B cell (primary cell): Measurements from ENCODE around the gene MYO1C. TPM values are rescaled to one million over a fixed set of nuclear protein-coding genes. Genes with fewer than 3 reads are reported as not detected.

Source experiments
- ATAC-seq: fragments of 200-7000 bp; cut with Tn5 transposase; one replicate; pipeline ENCODE4 v1.10.0; 2021; ENCODE audit warnings: low read depth, mild to moderate bottlenecking, moderate number of reproducible peaks, moderate library complexity
- CTCF ChIA-PET: fragments of 350-600 bp; sonication (Branson Sonifier 250); formaldehyde crosslinking; loops from one replicate; lab custom pipeline; 2021; ENCODE audit warnings: antibody characterized with exemption, inconsistent platforms; lab: Charles Lee
- POLR2A ChIA-PET: fragments of 350-600 bp; sonication (Branson Sonifier 250); formaldehyde crosslinking; loops from one replicate; lab custom pipeline; 2021; ENCODE audit warnings: antibody characterized with exemption; lab: Charles Lee
- DNase-seq: peaks from one replicate; pipeline ENCODE4 v3.0.0; 2013
- H2AFZ ChIP-seq: 2 replicates; pipeline ENCODE4 v1.6.1; 2012; ENCODE audit warnings: mild to moderate bottlenecking, low read depth, low read length; ENCODE audit not compliant: insufficient read depth, poor library complexity, severe bottlenecking
- H3K27ac ChIP-seq, 2 donors: 1 replicate in 1 of 2; 2 replicates in 1 of 2; pipeline ENCODE4 v1.5.1; 2012 to 2013; ENCODE audit warnings: low read length in 2 of 2, mild to moderate bottlenecking in 2 of 2, moderate library complexity in 1 of 2
- H3K27me3 ChIP-seq, 4 experiments: fragments of 200-600 bp in 1 of 4; sonication (generic) in 1 of 4; replicated peaks in 1 of 4; 1 replicate in 2 of 4; 2 replicates in 2 of 4; pipeline versions ENCODE4 v1.6.1 to v1.7.0; 2013 to 2016; ENCODE audit warnings: low read length in 3 of 4, mild to moderate bottlenecking in 2 of 4, mixed read lengths in 1 of 4, moderate library complexity in 1 of 4; ENCODE audit not compliant: insufficient read depth in 4 of 4, control insufficient read depth in 3 of 4; ENCODE audit errors: control extremely low read depth in 1 of 4
- H3K36me3 ChIP-seq, 2 experiments: replicated peaks in 1 of 2; 1 replicate in 1 of 2; 2 replicates in 1 of 2; pipeline versions ENCODE4 v1.6.1 to v1.7.1; 2013; ENCODE audit warnings: low read length in 1 of 2; ENCODE audit not compliant: insufficient read depth in 2 of 2, control insufficient read depth in 1 of 2; ENCODE audit errors: control extremely low read depth in 1 of 2, extremely low read depth in 1 of 2
- H3K4me1 ChIP-seq, 2 donors: fragments of 200-600 bp in 1 of 2; sonication (generic) in 1 of 2; 1 replicate in 1 of 2; 2 replicates in 1 of 2; pipeline versions ENCODE4 v1.5.1 to v1.6.1; 2013 to 2017; ENCODE audit warnings: low read length in 2 of 2; ENCODE audit not compliant: control insufficient read depth in 2 of 2, insufficient read depth in 2 of 2
- H3K4me2 ChIP-seq: replicated peaks from 2 replicates; pipeline ENCODE3; 2012; ENCODE audit warnings: mild to moderate bottlenecking, low read depth, low read length; ENCODE audit not compliant: poor library complexity, severe bottlenecking
- H3K4me3 ChIP-seq, 5 experiments: fragments of 200-600 bp in 1 of 5; sonication (generic) in 1 of 5; 1 replicate in 3 of 5; 2 replicates in 2 of 5; pipeline versions ENCODE4 v1.5.1 to v1.7.0; 2011 to 2016; ENCODE audit warnings: low read length in 4 of 5, mild to moderate bottlenecking in 4 of 5, low read depth in 2 of 5, control low read depth in 1 of 5, moderate library complexity in 1 of 5; ENCODE audit not compliant: insufficient read depth in 1 of 5; ENCODE audit errors: control extremely low read depth in 1 of 5, extremely low read depth in 1 of 5
- H3K79me2 ChIP-seq: fragments of 200-600 bp; sonication (generic); one replicate; pipeline ENCODE4 v1.6.0; 2016; ENCODE audit warnings: low read length; ENCODE audit not compliant: control insufficient read depth, insufficient read depth
- H3K9ac ChIP-seq: fragments of 200-600 bp; sonication (generic); 2 replicates; pipeline ENCODE4 v1.6.1; 2017; ENCODE audit warnings: mild to moderate bottlenecking, low read length, moderate library complexity
- H3K9me3 ChIP-seq, 3 donors: one replicate each; pipeline versions ENCODE4 v1.6.1 to v1.7.1; 2013; ENCODE audit warnings: low read length in 2 of 3; ENCODE audit not compliant: control insufficient read depth in 2 of 3, insufficient read depth in 1 of 3; ENCODE audit errors: control extremely low read depth in 1 of 3
- H4K20me1 ChIP-seq: 2 replicates; pipeline ENCODE4 v1.6.0; 2012; ENCODE audit warnings: mild to moderate bottlenecking, low read length; ENCODE audit not compliant: insufficient read depth, control insufficient read depth, poor library complexity, severe bottlenecking
- H3K27ac Mint-ChIP-seq: one replicate; pipeline ENCODE4 v1.8.0; 2021; ENCODE audit warnings: mixed read lengths
- H3K27me3 Mint-ChIP-seq: one replicate; pipeline ENCODE4 v1.8.0; 2021; ENCODE audit warnings: mixed read lengths
- H3K4me1 Mint-ChIP-seq: one replicate; pipeline ENCODE4 v1.8.0; 2021; ENCODE audit warnings: mixed read lengths
- H3K4me3 Mint-ChIP-seq: one replicate; pipeline ENCODE4 v1.8.0; 2021; ENCODE audit warnings: mixed read lengths
- H3K9me3 Mint-ChIP-seq: one replicate; pipeline ENCODE4 v1.8.0; 2022; ENCODE audit warnings: mixed read lengths; ENCODE audit not compliant: insufficient read depth
- EZH2 ChIP-seq: IDR thresholded peaks from 2 replicates; pipeline ENCODE4 v1.6.1; 2012; ENCODE audit warnings: borderline replicate concordance, low read depth, mild to moderate bottlenecking, moderate library complexity, low read length; ENCODE audit not compliant: insufficient read depth, poor library complexity, severe bottlenecking
- WGBS: methylation state at CpG from one replicate; pipeline ENCODE4 v1.1.5; 2013; ENCODE audit warnings: missing lambda C conversion rate; ENCODE audit not compliant: insufficient coverage; 5-methylcytosine and 5-hydroxymethylcytosine counted together
- intact Hi-C: fragments of 100-400 bp; cut with micrococcal nuclease; formaldehyde crosslinking; loops from one replicate; pipeline ENCODE4 v1.10.0; 2022
- polyA plus RNA-seq: library from polyadenylated mRNA; depleted of rRNA; stranded (reverse); fragments of >200 nt; gene quantifications from 2 replicates; pipeline ENCODE4 v1.2.3, GENCODE V29; 2012
- total RNA-seq, 2 donors: library from RNA; stranded (reverse); fragments of 120-200 nt in 1 of 2; gene quantifications; 1 replicate in 1 of 2; 2 replicates in 1 of 2; pipeline versions ENCODE4 v1.2.3 to v1.2.4, GENCODE V29; 2013 to 2022
- TF ChIP-seq, protein P1 (sequence below): fragments of 200-600 bp; IDR thresholded peaks from one replicate; pipeline ENCODE4 v1.8.0; 2022; ENCODE audit warnings: antibody characterized with exemption, mild to moderate bottlenecking

Gene MYO1C
- total and polyA plus RNA-seq, 2 donors (not counting 1 experiment from before 2014, with no cell fraction given) = 54.7 to 81.7 TPM

DNA sequence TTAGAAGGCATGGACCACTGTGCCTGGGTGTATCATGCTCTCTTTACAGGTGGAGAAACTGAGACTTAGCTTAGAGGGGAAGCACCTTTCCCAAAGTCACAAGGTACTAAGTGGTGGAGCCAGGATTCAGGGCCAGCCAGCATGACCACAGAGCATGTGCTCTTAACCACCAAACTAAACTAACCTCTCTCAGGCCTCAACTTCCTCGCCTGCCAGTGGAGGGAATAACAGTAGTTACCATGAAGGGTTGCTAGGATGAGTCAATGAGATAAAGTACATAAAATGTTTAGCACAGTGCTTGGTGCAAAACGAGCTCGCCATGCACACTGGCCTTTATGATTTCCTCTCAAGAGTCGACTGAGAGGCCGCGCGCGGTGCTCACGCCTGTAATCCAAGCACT lies 6.4 kb upstream of the MYO1C start:
- no peak overlapping the region for H3K27ac Mint-ChIP-seq
- H3K27ac ChIP-seq = no peak overlapping the region
- peaks cover 0 to 37% of the 10 kb centered on the region in 2 experiments for H3K36me3 ChIP-seq
- no peaks in the 10 kb centered on the region for H3K27me3 Mint-ChIP-seq
- no peaks in the 10 kb centered on the region for H3K9me3 ChIP-seq
- ChIA-PET POLR2A (interaction anchor here (0.6 kb wide), 1 partner anchor 165 kb away, joined by 9 read pairs; no protein-coding TSS in a partner anchor), CTCF (interaction anchor here (0.6 to 1.0 kb wide), 2 partner anchors 13 to 16 kb away, joined by 3 read pairs; no protein-coding TSS in a partner anchor)
- no peak for DNase-seq
- H3K9ac ChIP-seq = no peak overlapping the region
- TF ChIP-seq EZH2 = no peak
- TF ChIP-seq, protein P1, sequence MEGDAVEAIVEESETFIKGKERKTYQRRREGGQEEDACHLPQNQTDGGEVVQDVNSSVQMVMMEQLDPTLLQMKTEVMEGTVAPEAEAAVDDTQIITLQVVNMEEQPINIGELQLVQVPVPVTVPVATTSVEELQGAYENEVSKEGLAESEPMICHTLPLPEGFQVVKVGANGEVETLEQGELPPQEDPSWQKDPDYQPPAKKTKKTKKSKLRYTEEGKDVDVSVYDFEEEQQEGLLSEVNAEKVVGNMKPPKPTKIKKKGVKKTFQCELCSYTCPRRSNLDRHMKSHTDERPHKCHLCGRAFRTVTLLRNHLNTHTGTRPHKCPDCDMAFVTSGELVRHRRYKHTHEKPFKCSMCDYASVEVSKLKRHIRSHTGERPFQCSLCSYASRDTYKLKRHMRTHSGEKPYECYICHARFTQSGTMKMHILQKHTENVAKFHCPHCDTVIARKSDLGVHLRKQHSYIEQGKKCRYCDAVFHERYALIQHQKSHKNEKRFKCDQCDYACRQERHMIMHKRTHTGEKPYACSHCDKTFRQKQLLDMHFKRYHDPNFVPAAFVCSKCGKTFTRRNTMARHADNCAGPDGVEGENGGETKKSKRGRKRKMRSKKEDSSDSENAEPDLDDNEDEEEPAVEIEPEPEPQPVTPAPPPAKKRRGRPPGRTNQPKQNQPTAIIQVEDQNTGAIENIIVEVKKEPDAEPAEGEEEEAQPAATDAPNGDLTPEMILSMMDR = no peak
- no peak overlapping the region for H3K4me3 ChIP-seq
- no peaks in the 10 kb centered on the region for H3K9me3 Mint-ChIP-seq
- WGBS = 79% methylated on average over 8 of the region's 9 CpGs
- no peak for ATAC-seq
- no peaks in the 10 kb centered on the region for H4K20me1 ChIP-seq
- H3K4me2 ChIP-seq = no peak overlapping the region
- no peak overlapping the region for H3K4me3 Mint-ChIP-seq
- intact Hi-C loops = no loop called here
- no peak overlapping the region for H2AFZ ChIP-seq
- H3K4me1 Mint-ChIP-seq = no peaks in the 10 kb centered on the region
- no peaks in the 10 kb centered on the region for H3K27me3 ChIP-seq
- H3K4me1 ChIP-seq = no peaks in the 10 kb centered on the region
- H3K79me2 ChIP-seq = no peaks in the 10 kb centered on the region

- DNase-seq (no peak), ATAC-seq (no peak)
- H3K4me3 Mint-ChIP-seq = no peak overlapping the region
- H4K20me1 ChIP-seq = peaks cover under 1% of the 10 kb centered on the region
- no peak overlapping the region for H3K9ac ChIP-seq
- H3K4me1 Mint-ChIP-seq = peaks cover 5% of the 10 kb centered on the region
- no peaks in the 10 kb centered on the region for H3K27me3 Mint-ChIP-seq
- ChIA-PET CTCF (interaction anchor here (0.6 kb wide), 1 partner anchor 12 kb away, joined by 3 read pairs; no protein-coding TSS in a partner anchor), POLR2A (interaction anchor here (0.6 kb wide), 1 partner anchor 166 kb away, joined by 9 read pairs; no protein-coding TSS in a partner anchor)
- peaks cover 3 to 5% of the 10 kb centered on the region in 2 donors for H3K4me1 ChIP-seq
- no peak overlapping the region for H3K4me2 ChIP-seq
- H3K9me3 Mint-ChIP-seq = no peaks in the 10 kb centered on the region
- no peak overlapping the region for H3K27ac Mint-ChIP-seq
- TF ChIP-seq EZH2 = no peak
- TF ChIP-seq, protein P1 = no peak
- H2AFZ ChIP-seq = no peak overlapping the region
- 77% methylated on average over 2 of the region's 2 CpGs for WGBS
- no peaks in the 10 kb centered on the region for H3K9me3 ChIP-seq
- H3K36me3 ChIP-seq = peaks cover 0 to 34% of the 10 kb centered on the region in 2 experiments
- intact Hi-C loops = no loop called here
- no peak overlapping the region for H3K27ac ChIP-seq
- H3K27me3 ChIP-seq = no peaks in the 10 kb centered on the region
- no peak overlapping the region for H3K4me3 ChIP-seq
- no peaks in the 10 kb centered on the region for H3K79me2 ChIP-seq
These were observed 5.7 kb upstream of the MYO1C start for GRCh38 chr17:1498233-1498632.
